22Rv1 (cell line): ENCODE measurements around the gene ITGBL1.

Experiments used
- CTCF ChIP-seq: fragments of 450-650 bp; IDR thresholded peaks from 2 replicates; pipeline ENCODE4 v1.5.1; 2017; ENCODE audit warnings: mild to moderate bottlenecking
- ZFX ChIP-seq: fragments of 450-650 bp; IDR thresholded peaks from 2 replicates; pipeline ENCODE4 v1.6.1; 2017; ENCODE audit warnings: antibody characterized with exemption, borderline replicate concordance

GRCh38 chr13:101425623-101426022 lies 26.9 kb upstream of the ITGBL1 start:
- TF ChIP-seq CTCF (no peak), ZFX (no peak)
